ENCODE data around the gene ZSCAN5A.
"Not testable (repeated sequence)": the region's sequence is repeated elsewhere in the genome, so short reads cannot be mapped to it uniquely, and the experiment has no call there.

Gene ZSCAN5A

DNA sequence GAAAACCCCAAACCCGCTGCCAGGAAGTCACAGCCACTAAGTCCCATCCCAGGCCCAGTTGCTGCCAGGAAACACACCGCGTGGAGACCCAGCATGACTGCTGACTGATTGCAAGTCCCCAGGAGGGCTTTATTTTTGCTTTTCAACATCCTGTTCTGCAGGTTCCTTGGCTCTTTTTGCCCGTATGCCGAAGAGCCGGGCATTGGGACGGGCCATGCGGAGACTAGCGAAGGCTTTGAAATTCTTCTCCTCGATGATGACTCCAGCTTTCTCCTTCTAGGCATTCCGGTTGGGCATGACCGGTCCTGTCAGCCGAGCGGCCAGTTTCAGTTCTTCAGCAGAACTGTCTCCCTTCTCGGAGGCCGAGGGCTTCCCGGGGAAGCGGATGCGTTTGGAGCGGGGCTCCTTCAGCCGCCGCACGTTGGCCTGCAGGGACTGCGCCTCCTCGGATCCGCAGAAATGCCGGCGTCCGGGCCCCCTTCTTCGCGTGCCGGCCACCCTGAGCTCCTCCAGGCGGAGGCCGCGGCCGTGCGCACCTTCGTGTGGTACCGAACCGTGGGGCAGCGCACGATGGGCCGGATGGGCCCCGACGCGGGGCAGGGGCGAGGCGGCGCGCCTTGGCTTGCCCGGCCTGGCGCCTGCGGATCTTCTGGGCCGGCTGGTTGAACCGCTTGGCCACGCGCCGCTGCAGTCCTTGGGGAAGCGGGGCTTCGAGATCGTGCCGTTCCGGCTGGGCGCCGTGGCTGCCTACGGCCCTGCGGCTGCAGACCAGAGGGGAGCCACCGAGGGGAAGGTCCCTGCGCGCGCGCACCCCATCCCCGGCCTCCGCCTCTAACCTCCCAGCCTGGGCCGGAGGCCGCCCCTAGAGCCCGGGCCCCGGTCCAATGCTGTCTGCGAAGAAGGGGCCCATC lies 97.3 kb downstream of the ZSCAN5A start:
- DNase-seq (ENCODE audit: low read depth): peak; percentile 93
- TF ChIP-seq, protein P1, sequence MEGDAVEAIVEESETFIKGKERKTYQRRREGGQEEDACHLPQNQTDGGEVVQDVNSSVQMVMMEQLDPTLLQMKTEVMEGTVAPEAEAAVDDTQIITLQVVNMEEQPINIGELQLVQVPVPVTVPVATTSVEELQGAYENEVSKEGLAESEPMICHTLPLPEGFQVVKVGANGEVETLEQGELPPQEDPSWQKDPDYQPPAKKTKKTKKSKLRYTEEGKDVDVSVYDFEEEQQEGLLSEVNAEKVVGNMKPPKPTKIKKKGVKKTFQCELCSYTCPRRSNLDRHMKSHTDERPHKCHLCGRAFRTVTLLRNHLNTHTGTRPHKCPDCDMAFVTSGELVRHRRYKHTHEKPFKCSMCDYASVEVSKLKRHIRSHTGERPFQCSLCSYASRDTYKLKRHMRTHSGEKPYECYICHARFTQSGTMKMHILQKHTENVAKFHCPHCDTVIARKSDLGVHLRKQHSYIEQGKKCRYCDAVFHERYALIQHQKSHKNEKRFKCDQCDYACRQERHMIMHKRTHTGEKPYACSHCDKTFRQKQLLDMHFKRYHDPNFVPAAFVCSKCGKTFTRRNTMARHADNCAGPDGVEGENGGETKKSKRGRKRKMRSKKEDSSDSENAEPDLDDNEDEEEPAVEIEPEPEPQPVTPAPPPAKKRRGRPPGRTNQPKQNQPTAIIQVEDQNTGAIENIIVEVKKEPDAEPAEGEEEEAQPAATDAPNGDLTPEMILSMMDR (IDR thresholded peaks at IDR 0.05; ENCODE audit: insufficient read depth, low read depth, low read length, missing control alignments): no peak
- H3K4me3 ChIP-seq (ENCODE audit: low read length): peak overlapping the region; percentile 36

DNA sequence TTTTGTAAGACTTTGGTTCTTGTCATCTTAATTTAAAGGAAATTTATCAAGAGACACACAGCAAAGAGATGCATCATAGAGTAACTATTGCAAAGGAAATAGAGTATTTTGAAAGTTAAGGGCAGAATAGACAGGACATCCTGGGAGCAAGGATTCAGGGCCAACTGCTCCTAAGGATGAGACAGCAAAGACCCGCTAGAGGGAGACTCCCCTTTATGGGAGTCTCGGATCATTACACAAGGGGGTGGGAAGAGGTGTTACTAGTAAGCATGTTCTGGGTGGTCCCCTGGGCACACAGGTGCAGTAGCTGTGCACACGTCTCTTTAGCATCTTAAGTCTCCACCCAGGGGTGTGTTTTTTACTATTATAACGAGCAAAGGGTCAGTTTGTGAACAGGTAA lies 102.9 kb downstream of the ZSCAN5A start:
- TF ChIP-seq, protein P1 (IDR thresholded peaks at IDR 0.05; ENCODE audit: insufficient read depth, low read depth, low read length, missing control alignments): no peak
- H3K4me3 ChIP-seq (ENCODE audit: low read length): no peak overlapping the region
- no peak for DNase-seq (ENCODE audit: low read depth)

DNA sequence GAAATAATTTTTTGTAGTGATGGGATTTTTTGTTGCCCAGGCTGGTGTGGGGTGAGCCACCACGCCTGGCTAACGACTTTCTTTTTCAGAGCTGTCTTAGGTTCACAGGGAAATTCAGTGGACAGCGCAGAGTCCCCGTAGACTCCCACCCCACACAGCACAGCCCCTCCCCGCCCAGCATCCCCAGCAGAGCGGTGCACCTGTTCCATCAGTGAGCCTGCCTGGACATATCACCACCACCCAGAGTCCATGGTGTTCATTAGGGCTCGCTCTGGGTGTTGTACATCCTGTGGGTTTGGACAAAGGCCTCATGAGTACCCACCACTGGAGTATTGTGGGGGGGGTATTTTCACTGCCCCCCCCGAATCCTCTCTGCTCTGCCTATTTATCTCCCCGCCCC lies 104.6 kb downstream of the ZSCAN5A start:
- H3K4me3 ChIP-seq (ENCODE audit: low read length); DNase-seq (ENCODE audit: low read depth): not testable (repeated sequence)

DNA sequence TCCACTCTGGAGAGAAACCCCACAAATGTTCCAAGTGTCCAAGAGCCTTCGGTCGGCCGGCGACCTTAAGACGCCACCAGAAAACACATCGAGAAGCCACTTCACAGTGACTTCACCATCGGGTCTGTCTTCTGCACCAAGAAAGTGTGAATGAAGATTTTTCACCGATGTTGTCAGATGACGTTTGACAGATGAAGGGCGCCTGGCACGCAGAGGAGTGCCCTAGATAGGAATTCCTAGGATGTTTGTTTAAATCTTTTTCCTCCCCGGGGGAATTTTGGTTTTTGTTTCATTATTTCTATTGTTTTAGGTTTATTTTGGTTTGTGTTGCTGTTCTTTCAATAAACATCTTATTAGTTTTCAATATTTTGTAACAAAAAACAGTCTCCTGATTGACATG lies 105.5 kb downstream of the ZSCAN5A start:
- no peak overlapping the region for H3K4me3 ChIP-seq (ENCODE audit: low read length)
- no peak for DNase-seq (ENCODE audit: low read depth)
- TF ChIP-seq, protein P1 (IDR thresholded peaks at IDR 0.05; ENCODE audit: insufficient read depth, low read depth, low read length, missing control alignments): no peak

DNA sequence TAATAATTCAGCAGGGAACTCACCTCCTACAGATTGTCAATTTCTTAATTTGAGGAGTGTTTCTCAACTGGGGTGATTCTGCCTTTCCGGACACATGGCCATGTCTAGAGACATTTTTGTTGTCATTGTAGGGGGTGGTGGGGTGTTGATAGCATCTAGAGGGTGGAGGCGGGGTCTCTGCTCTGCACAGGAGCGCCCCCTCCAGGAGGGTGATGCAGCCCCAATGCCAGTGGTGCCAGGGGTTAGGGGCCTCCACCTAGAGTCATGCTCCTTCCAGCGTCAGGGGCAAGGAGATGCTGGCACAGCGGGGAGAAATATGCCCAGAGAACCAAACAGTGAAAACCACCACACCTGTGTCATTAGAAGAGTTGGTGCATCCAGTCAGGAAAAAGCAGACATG lies 107.1 kb downstream of the ZSCAN5A start:
- not testable (repeated sequence) for DNase-seq (ENCODE audit: low read depth); H3K4me3 ChIP-seq (ENCODE audit: low read length)

DNA sequence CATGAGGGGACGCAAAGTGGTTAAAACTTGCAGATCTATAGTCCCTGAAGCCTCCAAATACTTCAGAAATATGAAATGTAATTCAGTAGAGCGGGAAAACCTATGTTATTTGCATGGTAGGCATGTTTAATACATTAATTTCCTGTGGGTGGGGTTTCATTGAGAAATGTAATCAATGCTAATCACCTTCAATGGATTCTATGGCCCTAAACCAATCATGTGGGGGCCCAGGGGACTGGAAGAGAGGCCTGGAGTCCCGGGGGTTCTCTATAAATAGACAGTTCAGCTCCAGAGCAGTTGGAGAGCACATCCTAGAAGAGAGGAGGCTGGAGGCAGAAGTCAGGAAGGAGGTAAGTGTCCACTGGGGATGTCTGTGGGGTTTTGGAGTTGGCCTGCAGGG lies 112.7 kb downstream of the ZSCAN5A start, which contains the start of gene ZSCAN5C:
Gene ZSCAN5C (plus strand): TSS at position 301 of the 400 bp plus-strand sequence. CDS start 3,641 bp downstream, outside the sequence.
- H3K4me3 ChIP-seq (ENCODE audit: low read length): no peak within 1 kb of the TSS
- no peak for DNase-seq (ENCODE audit: low read depth)
- TF ChIP-seq, protein P1 (IDR thresholded peaks at IDR 0.05; ENCODE audit: insufficient read depth, low read depth, low read length, missing control alignments): no peak

DNA sequence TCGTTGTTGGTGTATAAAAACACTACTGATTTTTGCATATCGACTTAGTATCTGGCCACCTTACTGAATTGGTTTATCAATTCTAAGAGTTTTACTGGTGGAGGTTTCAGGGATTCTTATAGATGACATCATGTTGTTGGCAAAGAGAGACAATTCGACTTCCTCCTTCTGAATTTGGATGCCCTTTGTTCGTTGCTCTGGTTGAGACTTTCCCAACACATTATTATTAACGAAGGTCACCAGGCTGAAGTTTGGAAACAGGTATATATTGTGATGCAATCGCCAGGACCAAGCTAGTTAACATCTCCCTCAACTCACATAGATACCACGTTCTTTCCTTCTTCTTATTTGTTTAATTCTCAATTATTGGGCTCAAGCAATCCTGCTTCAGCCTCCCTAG lies 115.0 kb downstream of the ZSCAN5A start:
- DNase-seq (ENCODE audit: low read depth): no peak
- no peak overlapping the region for H3K4me3 ChIP-seq (ENCODE audit: low read length)
- TF ChIP-seq, protein P1 (IDR thresholded peaks at IDR 0.05; ENCODE audit: insufficient read depth, low read depth, low read length, missing control alignments): no peak

DNA sequence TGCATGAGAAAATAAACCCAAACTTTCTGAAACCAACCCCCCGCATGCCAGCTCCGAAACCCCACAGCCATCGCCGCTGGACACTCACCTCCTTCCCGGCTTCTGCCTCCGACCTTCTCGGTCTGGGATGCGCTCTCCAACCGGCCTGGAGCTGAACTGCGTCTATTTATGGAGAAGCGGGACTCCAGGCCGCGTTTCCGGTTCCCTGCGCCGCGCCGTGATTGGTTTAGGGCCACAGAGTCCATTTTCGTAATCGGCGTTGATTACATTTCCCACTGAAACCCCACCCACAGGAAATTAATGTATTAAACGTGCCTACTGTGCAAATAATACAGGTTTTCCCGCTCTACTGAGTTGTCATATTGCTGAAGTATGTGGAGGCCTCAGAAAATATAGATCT lies 117.0 kb downstream of the ZSCAN5A start, which contains the start of gene ZSCAN5B:
Gene ZSCAN5B (minus strand): TSS at position 138 of the 400 bp plus-strand sequence. CDS start 4,731 bp downstream, outside the sequence.
- H3K4me3 ChIP-seq (ENCODE audit: low read length): not testable (repeated sequence)

More for the DNA sequence above, 117.0 kb downstream of the ZSCAN5A start, which contains the start of gene ZSCAN5B:
- not testable (repeated sequence) for DNase-seq (ENCODE audit: low read depth)
